Vagina (tissue), 2 donors: ENCODE measurements around the gene CSGALNACT2.

ENCODE experiments used
- CTCF ChIP-seq, 3 experiments: fragments of 450-650 bp in 2 of 3; fragments of 200-600 bp in 1 of 3; sonication (generic) in 1 of 3; IDR thresholded peaks; one replicate each; pipeline ENCODE4 v1.5.1; 2017 to 2019; ENCODE audit warnings: antibody characterized with exemption in 3 of 3, mild to moderate bottlenecking in 2 of 3, moderate library complexity in 2 of 3
- POLR2AphosphoS5 ChIP-seq, 2 donors: sonication (generic); formaldehyde crosslinking; IDR thresholded peaks; one replicate each; pipeline ENCODE4 v1.9.0; 2017; ENCODE audit warnings: antibody characterized with exemption in 2 of 2, mild to moderate bottlenecking in 2 of 2, low read depth in 1 of 2; ENCODE audit not compliant: insufficient read depth in 1 of 2

DNA sequence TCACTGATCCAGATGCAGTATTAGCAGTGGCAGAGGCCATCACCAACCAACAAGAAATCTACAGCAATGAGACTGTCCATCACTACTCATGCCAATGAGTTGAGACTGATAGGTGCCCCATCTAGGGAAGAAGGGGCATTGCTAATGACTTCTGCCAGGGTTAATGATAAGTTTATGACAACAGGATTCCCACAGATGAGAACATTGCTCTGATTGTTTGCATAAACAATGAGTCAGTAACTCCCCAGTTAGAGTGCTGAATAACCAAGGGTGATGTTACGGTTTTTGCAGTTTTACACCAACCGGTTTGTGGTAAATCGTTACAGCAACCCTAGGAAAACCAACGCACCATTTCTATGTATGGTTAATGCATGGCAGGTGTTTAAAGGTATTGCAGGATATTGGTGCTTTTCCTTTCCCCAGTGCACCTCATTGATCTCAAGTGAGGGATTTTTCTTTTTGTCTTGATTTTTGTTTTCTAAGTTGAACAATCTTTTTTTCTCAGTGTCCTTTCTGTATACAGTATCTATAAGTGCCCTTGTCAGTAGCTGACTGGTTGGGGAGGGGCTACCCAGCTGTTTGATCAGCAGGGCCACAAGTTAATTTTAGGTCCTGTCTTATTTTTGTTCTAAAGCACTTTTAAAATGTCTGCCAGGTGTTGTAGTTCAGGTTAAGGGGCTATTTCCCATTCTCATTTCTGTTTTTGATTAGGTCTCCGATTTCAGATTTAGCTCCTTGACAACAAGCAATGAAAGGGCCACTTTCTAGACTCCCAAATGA lies 3.9 kb upstream of the CSGALNACT2 start:
- TF ChIP-seq CTCF (IDR thresholded peaks at IDR 0.05): no peak
- TF ChIP-seq POLR2AphosphoS5 (IDR thresholded peaks at IDR 0.05; ENCODE audit: insufficient read depth in 1 of 2, low read depth in 1 of 2): no peak
